HEK293T (cell line): ENCODE results near the gene TM7SF3.

ENCODE experiments used
- CTCF ChIA-PET: fragments of 350-600 bp; formaldehyde crosslinking; extraction: SDS; loops from one replicate; lab custom pipeline; 2021; ENCODE audit warnings: antibody characterized with exemption, inconsistent platforms; lab: Yijun Ruan, JAX
- POLR2A ChIA-PET: fragments of 350-600 bp; formaldehyde crosslinking; extraction: SDS; loops from one replicate; lab custom pipeline; 2020; ENCODE audit warnings: antibody characterized with exemption, inconsistent platforms; lab: Yijun Ruan, JAX
- DNase-seq: peaks from one replicate; pipeline ENCODE4 v3.0.0; 2012; ENCODE audit warnings: mixed read lengths; ENCODE audit errors: extremely low spot score
- ARNT ChIP-seq: fragments of 450-650 bp; IDR thresholded peaks from 2 replicates; pipeline ENCODE4 v1.6.1; 2017; ENCODE audit warnings: mild to moderate bottlenecking
- BHLHE40 ChIP-seq: fragments of 450-650 bp; IDR thresholded peaks from 2 replicates; pipeline ENCODE4 v1.6.1; 2016; ENCODE audit warnings: mild to moderate bottlenecking, moderate library complexity, borderline replicate concordance
- CTBP1 ChIP-seq: fragments of 450-650 bp; IDR thresholded peaks from 2 replicates; pipeline ENCODE4 v1.6.1; 2016; ENCODE audit warnings: borderline replicate concordance
- ELF4 ChIP-seq: fragments of 450-650 bp; IDR thresholded peaks from 2 replicates; pipeline ENCODE4 v1.6.1; 2017; ENCODE audit warnings: antibody characterized with exemption
- FOXA1 ChIP-seq: fragments of 450-650 bp; IDR thresholded peaks from 2 replicates; pipeline ENCODE4 v1.6.1; 2016; ENCODE audit warnings: mild to moderate bottlenecking
- FOXK2 ChIP-seq: fragments of 450-650 bp; IDR thresholded peaks from 2 replicates; pipeline ENCODE4 v1.6.1; 2016; ENCODE audit warnings: mild to moderate bottlenecking
- FOXM1 ChIP-seq: fragments of 450-650 bp; IDR thresholded peaks from 2 replicates; pipeline ENCODE4 v1.6.1; 2017; ENCODE audit warnings: mild to moderate bottlenecking, borderline replicate concordance
- HDGF ChIP-seq: fragments of 450-650 bp; IDR thresholded peaks from 2 replicates; pipeline ENCODE4 v1.6.1; 2017; ENCODE audit warnings: antibody characterized with exemption, borderline replicate concordance
- L3MBTL2 ChIP-seq: fragments of 450-650 bp; conservative IDR thresholded peaks from 2 replicates; pipeline ENCODE4 v1.6.1; 2016; ENCODE audit warnings: mild to moderate bottlenecking
- LEF1 ChIP-seq: fragments of 450-650 bp; IDR thresholded peaks from 2 replicates; pipeline ENCODE4 v1.6.1; 2017; ENCODE audit warnings: mild to moderate bottlenecking, borderline replicate concordance
- NFRKB ChIP-seq: fragments of 450-650 bp; IDR thresholded peaks from 2 replicates; pipeline ENCODE4 v1.6.1; 2016; ENCODE audit warnings: mild to moderate bottlenecking, moderate library complexity
- SP1 ChIP-seq: fragments of 450-650 bp; IDR thresholded peaks from 2 replicates; pipeline ENCODE4 v1.6.1; 2017
- SUZ12 ChIP-seq: fragments of 450-650 bp; IDR thresholded peaks from 2 replicates; pipeline ENCODE4 v1.6.1; 2016; ENCODE audit warnings: mild to moderate bottlenecking
- TARDBP ChIP-seq: fragments of 450-650 bp; IDR thresholded peaks from 2 replicates; pipeline ENCODE4 v1.6.1; 2016
- ZNF384 ChIP-seq: fragments of 450-650 bp; IDR thresholded peaks from 2 replicates; pipeline ENCODE4 v1.6.1; 2016
- TF ChIP-seq, protein P1 (sequence below): fragments of 450-650 bp; IDR thresholded peaks from 2 replicates; pipeline ENCODE4 v1.6.1; 2016

Gene TM7SF3, protein sequence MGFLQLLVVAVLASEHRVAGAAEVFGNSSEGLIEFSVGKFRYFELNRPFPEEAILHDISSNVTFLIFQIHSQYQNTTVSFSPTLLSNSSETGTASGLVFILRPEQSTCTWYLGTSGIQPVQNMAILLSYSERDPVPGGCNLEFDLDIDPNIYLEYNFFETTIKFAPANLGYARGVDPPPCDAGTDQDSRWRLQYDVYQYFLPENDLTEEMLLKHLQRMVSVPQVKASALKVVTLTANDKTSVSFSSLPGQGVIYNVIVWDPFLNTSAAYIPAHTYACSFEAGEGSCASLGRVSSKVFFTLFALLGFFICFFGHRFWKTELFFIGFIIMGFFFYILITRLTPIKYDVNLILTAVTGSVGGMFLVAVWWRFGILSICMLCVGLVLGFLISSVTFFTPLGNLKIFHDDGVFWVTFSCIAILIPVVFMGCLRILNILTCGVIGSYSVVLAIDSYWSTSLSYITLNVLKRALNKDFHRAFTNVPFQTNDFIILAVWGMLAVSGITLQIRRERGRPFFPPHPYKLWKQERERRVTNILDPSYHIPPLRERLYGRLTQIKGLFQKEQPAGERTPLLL

DNA sequence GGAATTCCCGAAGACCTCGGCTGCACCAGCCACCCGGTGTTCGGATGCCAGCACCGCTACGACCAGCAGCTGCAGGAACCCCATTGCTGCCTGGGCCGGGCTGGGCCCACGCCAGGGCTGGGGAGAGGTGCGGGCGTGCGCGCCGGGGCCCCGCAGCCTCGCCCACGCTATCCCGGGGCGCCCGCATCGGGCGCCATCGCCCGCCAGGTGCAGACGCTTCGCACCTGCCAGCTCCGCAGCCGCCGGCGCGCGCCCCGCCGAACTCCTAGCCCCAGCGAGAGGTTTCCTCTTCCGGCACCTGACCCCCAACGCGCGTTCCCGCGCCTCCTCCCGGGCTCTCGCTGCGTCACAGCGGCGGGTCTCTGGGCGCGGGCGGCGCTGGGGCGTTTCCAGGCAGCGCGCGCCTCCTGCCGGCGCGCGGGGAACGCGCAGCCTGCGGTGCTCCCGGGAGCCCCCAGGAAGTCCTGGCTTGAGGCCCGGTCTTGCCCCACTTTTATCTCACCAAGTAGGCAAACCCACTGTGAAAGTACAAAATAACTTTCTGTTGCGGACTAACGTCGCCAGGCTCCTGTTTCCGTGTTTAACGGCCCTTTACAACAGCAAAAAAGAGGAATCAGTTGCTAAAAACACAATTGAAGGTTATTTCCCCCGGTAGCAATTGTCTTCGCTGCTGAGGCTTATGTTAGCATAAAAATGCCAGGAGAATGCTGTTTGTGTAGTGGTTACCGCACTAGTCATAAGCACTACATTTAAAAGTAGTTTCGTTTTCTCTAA lies at the start of gene TM7SF3:
TSS of gene TM7SF3 (minus strand) at position 300 of the 774 bp plus-strand sequence. CDS start at position 84, 216 bp downstream.
- TF ChIP-seq SP1 (no peak), HDGF (no peak), CTBP1 (no peak), LEF1 (no peak), ZNF384 (no peak), SUZ12 (no peak), NFRKB (no peak), ARNT (no peak), TARDBP (no peak), FOXA1 (no peak), BHLHE40 (no peak), FOXM1 (no peak), L3MBTL2 (no peak), FOXK2 (no peak), ELF4 (no peak)
- TF ChIP-seq, protein P1, sequence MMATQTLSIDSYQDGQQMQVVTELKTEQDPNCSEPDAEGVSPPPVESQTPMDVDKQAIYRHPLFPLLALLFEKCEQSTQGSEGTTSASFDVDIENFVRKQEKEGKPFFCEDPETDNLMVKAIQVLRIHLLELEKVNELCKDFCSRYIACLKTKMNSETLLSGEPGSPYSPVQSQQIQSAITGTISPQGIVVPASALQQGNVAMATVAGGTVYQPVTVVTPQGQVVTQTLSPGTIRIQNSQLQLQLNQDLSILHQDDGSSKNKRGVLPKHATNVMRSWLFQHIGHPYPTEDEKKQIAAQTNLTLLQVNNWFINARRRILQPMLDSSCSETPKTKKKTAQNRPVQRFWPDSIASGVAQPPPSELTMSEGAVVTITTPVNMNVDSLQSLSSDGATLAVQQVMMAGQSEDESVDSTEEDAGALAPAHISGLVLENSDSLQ: no peak
- DNase-seq: peak; percentile 89
- POLR2A ChIA-PET: interaction anchor here (1.0 to 2.4 kb wide), 5 partner anchors 8 to 78 kb away, joined by 3 to 8 read pairs (median 3); partner anchors contain the start of gene MED21
- CTCF ChIA-PET: interaction anchor here (0.6 to 2.3 kb wide), 5 partner anchors 10 to 292 kb away, joined by 3 to 10 read pairs (median 3); no protein-coding TSS in a partner anchor

DNA sequence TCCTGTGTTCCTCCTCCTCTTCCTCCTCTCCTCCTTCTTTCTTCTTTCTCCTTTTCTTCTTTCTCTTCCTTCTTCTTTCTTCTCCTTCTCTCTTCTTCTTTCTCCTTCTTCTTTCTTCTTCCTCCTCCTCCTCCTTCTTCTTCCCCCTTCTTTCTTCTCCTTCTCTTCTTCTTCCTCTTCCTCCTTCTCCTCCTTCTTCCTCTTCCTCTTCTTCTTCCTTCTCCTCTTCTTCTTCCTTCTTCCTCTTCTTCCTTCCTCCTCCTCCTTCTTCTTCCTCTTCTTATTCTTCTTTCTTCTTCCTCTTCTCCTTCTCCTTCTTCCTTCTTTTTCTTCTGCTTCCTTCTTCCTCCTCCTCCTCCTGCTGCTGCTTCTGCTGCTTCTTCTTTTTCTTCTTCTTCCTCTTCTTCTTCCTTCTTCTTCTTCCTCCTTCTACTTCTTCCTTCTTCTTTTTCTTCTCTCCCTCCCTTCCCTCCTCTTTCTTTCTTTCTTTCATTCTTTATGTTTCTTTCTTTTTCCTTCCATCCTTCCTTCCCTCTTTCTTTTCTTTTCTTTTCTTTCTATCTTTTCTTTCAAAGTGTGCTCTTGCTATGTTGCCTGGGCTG lies 49.2 kb upstream of the TM7SF3 start:
- TF ChIP-seq FOXM1: no peak
- TF ChIP-seq SP1: no peak
- TF ChIP-seq HDGF: no peak
- TF ChIP-seq ARNT: no peak
- no peak for TF ChIP-seq SUZ12
- no peak for TF ChIP-seq NFRKB
- no peak for TF ChIP-seq ZNF384
- TF ChIP-seq BHLHE40: no peak
- TF ChIP-seq L3MBTL2: no peak
- TF ChIP-seq FOXK2: no peak
- no peak for TF ChIP-seq TARDBP
- TF ChIP-seq ELF4: no peak
- no peak for TF ChIP-seq LEF1
- no peak for TF ChIP-seq CTBP1
- no peak for TF ChIP-seq FOXA1
- TF ChIP-seq, protein P1: no peak
- ChIA-PET CTCF (no interaction called here), POLR2A (no interaction called here)
- DNase-seq: no peak

DNA sequence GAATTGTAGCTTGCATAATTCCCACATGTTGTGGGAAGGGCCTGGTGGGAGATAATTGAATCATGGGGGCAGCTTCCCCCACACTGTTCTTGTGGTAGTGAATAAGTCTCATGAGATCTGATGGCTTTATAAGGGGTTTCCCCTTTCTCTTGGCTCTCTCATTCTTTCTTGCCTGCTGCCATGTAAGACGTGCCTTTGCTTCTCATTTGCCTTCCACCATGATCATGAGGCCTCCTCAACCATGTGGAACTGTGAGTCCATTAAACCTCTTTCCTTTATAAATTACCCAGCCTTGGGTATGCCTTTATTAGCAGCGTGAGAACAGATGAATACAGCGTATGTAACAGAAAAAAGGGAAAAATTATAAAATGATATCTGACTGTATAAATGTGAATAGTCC lies 47.1 kb upstream of the TM7SF3 start:
- ChIA-PET CTCF (no interaction called here), POLR2A (no interaction called here)
- no peak for DNase-seq
- TF ChIP-seq NFRKB (no peak), SUZ12 (no peak), FOXA1 (no peak), FOXM1 (no peak), ELF4 (no peak), FOXK2 (no peak), ARNT (no peak), LEF1 (no peak), CTBP1 (no peak), HDGF (no peak), SP1 (no peak), BHLHE40 (no peak), TARDBP (no peak), L3MBTL2 (no peak), ZNF384 (no peak)
- TF ChIP-seq, protein P1: no peak

DNA sequence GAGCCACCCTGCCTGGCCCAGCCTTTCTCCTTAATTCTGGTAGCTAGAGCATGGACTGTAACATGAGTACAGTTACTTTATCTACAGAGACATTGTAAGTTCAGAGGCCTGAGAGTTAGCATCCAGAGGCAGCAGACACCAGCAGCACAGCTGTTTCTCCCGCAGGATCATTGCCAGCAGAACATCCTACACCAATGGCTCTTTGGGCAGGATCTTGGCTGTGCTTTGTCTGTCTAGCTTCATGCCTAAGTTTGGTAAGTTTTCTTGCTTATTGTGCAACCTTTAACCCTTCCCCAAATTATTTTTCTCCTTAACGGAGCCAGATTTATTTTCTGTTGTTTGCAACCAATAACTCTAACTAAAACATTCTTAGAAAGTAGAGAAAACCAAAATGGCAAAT lies 46.6 kb upstream of the TM7SF3 start:
- TF ChIP-seq LEF1 (no peak), CTBP1 (no peak), L3MBTL2 (no peak), FOXA1 (no peak), HDGF (no peak), SUZ12 (no peak), NFRKB (no peak), FOXK2 (no peak), ELF4 (no peak), FOXM1 (no peak)
- TF ChIP-seq, protein P1: no peak
- POLR2A ChIA-PET: no interaction called here
- CTCF ChIA-PET: no interaction called here
- no peak for DNase-seq
